GM12878 (cell line): ENCODE results near the gene IRAK4. TPM values are rescaled to one million over a fixed set of nuclear protein-coding genes. Genes with fewer than 3 reads are reported as not detected.
A peak's percentile ranks its signal among the peaks of the same experiment; 100 is the strongest.

Experiments used
- BHLHE40 ChIP-seq, 2 experiments: fragments of 450-650 bp in 1 of 2; IDR thresholded peaks; 2 replicates each; pipeline ENCODE4 v1.6.1; 2011 to 2017; ENCODE audit warnings: low read depth in 2 of 2, borderline replicate concordance in 1 of 2, improper control_type of control experiment in 1 of 2, low read length in 1 of 2, mild to moderate bottlenecking in 1 of 2
- CBX3 ChIP-seq: fragments of 200-600 bp; sonication (generic); IDR thresholded peaks from 2 replicates; pipeline ENCODE4 v1.6.1; 2016; ENCODE audit warnings: low read depth, borderline replicate concordance
- CREB1 ChIP-seq: IDR thresholded peaks from 2 replicates; pipeline ENCODE4 v1.6.1; 2012; ENCODE audit warnings: low read depth, mild to moderate bottlenecking, inconsistent platforms
- E2F8 ChIP-seq: fragments of 450-650 bp; IDR thresholded peaks from 2 replicates; pipeline ENCODE4 v1.6.1; 2018; ENCODE audit warnings: mild to moderate bottlenecking, low read depth, moderate library complexity; ENCODE audit not compliant: partially characterized antibody
- HDAC2 ChIP-seq: fragments of 200-600 bp; sonication (generic); IDR thresholded peaks from 2 replicates; pipeline ENCODE4 v1.6.1; 2017
- IKZF1 ChIP-seq: fragments of 450-650 bp; conservative IDR thresholded peaks from 2 replicates; pipeline ENCODE4 v1.6.1; 2017; ENCODE audit warnings: antibody characterized with exemption, mild to moderate bottlenecking
- IRF4 ChIP-seq: IDR thresholded peaks from 2 replicates; pipeline ENCODE4 v1.6.1; 2011; ENCODE audit warnings: low read depth, low read length
- JUND ChIP-seq: IDR thresholded peaks from 2 replicates; pipeline ENCODE4 v1.6.1; 2012; ENCODE audit warnings: low read depth, mild to moderate bottlenecking, low read length, improper control_type of control experiment, moderate library complexity
- NR2C1 ChIP-seq: fragments of 450-650 bp; IDR thresholded peaks from 2 replicates; pipeline ENCODE4 v1.6.1; 2017; ENCODE audit warnings: antibody characterized with exemption, mild to moderate bottlenecking, moderate library complexity
- NR2F1 ChIP-seq: fragments of 450-650 bp; conservative IDR thresholded peaks from 2 replicates; pipeline ENCODE4 v1.6.1; 2017; ENCODE audit warnings: mild to moderate bottlenecking
- POLR2AphosphoS2 ChIP-seq: IDR thresholded peaks from 2 replicates; pipeline ENCODE4 v1.6.1; 2011; ENCODE audit warnings: low read depth, mild to moderate bottlenecking, low read length, improper control_type of control experiment, moderate library complexity
- RELB ChIP-seq: fragments of 450-650 bp; IDR thresholded peaks from 2 replicates; pipeline ENCODE4 v1.6.1; 2017; ENCODE audit warnings: low read depth, mild to moderate bottlenecking, moderate library complexity
- SMAD5 ChIP-seq: IDR thresholded peaks from 2 replicates; pipeline ENCODE4 v1.6.1; 2016; ENCODE audit warnings: antibody characterized with exemption, low read depth
- SUZ12 ChIP-seq: fragments of 200-600 bp; sonication (generic); IDR thresholded peaks from one replicate; pipeline ENCODE4 v1.6.1; 2018; ENCODE audit warnings: antibody characterized with exemption, mild to moderate bottlenecking; ENCODE audit not compliant: unreplicated experiment
- ZBTB11 ChIP-seq: fragments of 450-650 bp; formaldehyde crosslinking; IDR thresholded peaks from 2 replicates; pipeline ENCODE4 v1.5.0; 2022; ENCODE audit warnings: mild to moderate bottlenecking, missing genetic modification characterization
- ZBTB33 ChIP-seq: fragments of 450-650 bp; IDR thresholded peaks from 2 replicates; pipeline ENCODE4 v1.6.1; 2017; ENCODE audit warnings: mild to moderate bottlenecking
- ZNF24 ChIP-seq: fragments of 450-650 bp; IDR thresholded peaks from 2 replicates; pipeline ENCODE4 v1.6.1; 2017; ENCODE audit warnings: antibody characterized with exemption, mild to moderate bottlenecking
- polyA plus RNA-seq, 11 experiments: library from polyadenylated mRNA; depleted of rRNA in 4 of 11; unstranded in 6 of 11; stranded (reverse) in 5 of 11; fragments of >200 nt; fragmentation: Nextera tagmentation in 4 of 11; fragmentation: Illumina TruSeq in 1 of 11; extraction: Ambion mirVana in 4 of 11; extraction: Trizol in 1 of 11; gene quantifications; 1 replicate in 1 of 11; 2 replicates in 10 of 11; pipeline versions ENCODE4 v1.2.1 to v1.2.3, GENCODE V29; 2011 to 2016; ENCODE audit warnings: inconsistent platforms in 2 of 11, missing spikeins in 2 of 11, low read depth in 1 of 11
- total RNA-seq, 4 experiments: library from RNA; depleted of rRNA in 3 of 4; stranded (reverse); fragments of >200 nt in 3 of 4; fragmentation: Illumina TruSeq in 1 of 4; extraction: Trizol in 1 of 4; gene quantifications; 2 replicates each; pipeline versions ENCODE4 v1.2.1 to v1.2.3, GENCODE V29; 2013 to 2021

Gene IRAK4
- total and polyA plus RNA-seq, 10 of the 15 experiments (the other 5 are each of a cell fraction or from before 2014, with no cell fraction given): 7.9 to 46.8 (median 20.9) TPM

GRCh38 chr12:43805860-43806736 is 47.3 kb downstream of the IRAK4 start, which contains the start of gene TWF1 (continued):
- TF ChIP-seq ZBTB11: no peak
- TF ChIP-seq HDAC2: no peak
- TF ChIP-seq ZBTB33: no peak
- TF ChIP-seq BHLHE40 (IDR thresholded peaks at IDR 0.05; ENCODE audit: borderline replicate concordance in 1 of 2, low read depth in 2 of 2, low read length in 1 of 2): peak in 1 of 2 experiments; percentile 52; a peak in 1 of 4 replicates
- TF ChIP-seq NR2F1: peak; percentile 53
- TF ChIP-seq POLR2AphosphoS2: peak; percentile 83
- TF ChIP-seq IRF4: no peak
- TF ChIP-seq NR2C1: peak; percentile 50
- TF ChIP-seq CBX3: no peak
- no peak for TF ChIP-seq JUND
- TF ChIP-seq IKZF1: peak; percentile 84
- TF ChIP-seq SUZ12: no peak
- TF ChIP-seq RELB: peak; percentile 58; the same call in 1 of the 2 replicates
- TF ChIP-seq ZNF24: 0 out of 2 replicates have a peak, but pooled peaks have one; percentile 48
- peak; percentile 95 for TF ChIP-seq CREB1
- TF ChIP-seq E2F8: no peak
- peak; percentile 75; the same call in 1 of the 2 replicates for TF ChIP-seq SMAD5
